Fibroblast of lung (primary cell): Measurements from ENCODE around the gene INTS11. TPM values are rescaled to one million over a fixed set of nuclear protein-coding genes. Genes with fewer than 3 reads are reported as not detected.

Experiments used
- DNase-seq, 2 donors: peaks; one replicate each; pipeline versions ENCODE4 v3.0.0 to v3.0.0-alpha.2; 2010; ENCODE audit warnings: low read depth in 2 of 2
- H2AFZ ChIP-seq: 2 replicates; pipeline ENCODE4 v1.5.1; 2012; ENCODE audit warnings: low read length, control low read depth, inconsistent platforms
- H3K27ac ChIP-seq: 2 replicates; pipeline ENCODE4 v1.5.1; 2011; ENCODE audit warnings: low read length, control low read depth; ENCODE audit not compliant: insufficient read depth
- H3K27me3 ChIP-seq: 2 replicates; pipeline ENCODE4 v1.5.1; 2011; ENCODE audit warnings: mild to moderate bottlenecking, low read length; ENCODE audit not compliant: control insufficient read depth, insufficient read depth
- H3K36me3 ChIP-seq: 2 replicates; pipeline ENCODE4 v1.5.1; 2011; ENCODE audit warnings: low read length; ENCODE audit not compliant: control insufficient read depth, insufficient read depth
- H3K4me1 ChIP-seq: 2 replicates; pipeline ENCODE4 v1.5.1; 2011; ENCODE audit warnings: low read length; ENCODE audit not compliant: control insufficient read depth, insufficient read depth; ENCODE audit errors: extremely low read depth
- H3K4me2 ChIP-seq: 2 replicates; pipeline ENCODE4 v1.5.1; 2011; ENCODE audit warnings: low read length, control low read depth; ENCODE audit not compliant: insufficient read depth; ENCODE audit errors: extremely low read depth
- H3K4me3 ChIP-seq, 4 experiments: fragments of 200-600 bp in 1 of 4; sonication (generic) in 1 of 4; replicated peaks in 1 of 4; 2 replicates each; pipeline ENCODE4 v1.5.1; 2011 to 2016; ENCODE audit warnings: low read length in 4 of 4, low read depth in 3 of 4, mild to moderate bottlenecking in 3 of 4, control low read depth in 2 of 4, inconsistent platforms in 1 of 4, mixed read lengths in 1 of 4; ENCODE audit not compliant: insufficient read depth in 1 of 4; ENCODE audit errors: control extremely low read depth in 1 of 4
- H3K79me2 ChIP-seq: 2 replicates; pipeline ENCODE4 v1.5.1; 2012; ENCODE audit warnings: mild to moderate bottlenecking, low read length, inconsistent platforms; ENCODE audit not compliant: control insufficient read depth, insufficient read depth
- H3K9ac ChIP-seq: 2 replicates; pipeline ENCODE4 v1.5.1; 2011; ENCODE audit warnings: mild to moderate bottlenecking, low read length, control low read depth; ENCODE audit not compliant: insufficient read depth
- H3K9me3 ChIP-seq: 2 replicates; pipeline ENCODE4 v1.5.1; 2012; ENCODE audit warnings: low read depth, low read length; ENCODE audit not compliant: control insufficient read depth, insufficient read depth
- H4K20me1 ChIP-seq: 2 replicates; pipeline ENCODE4 v1.5.1; 2011; ENCODE audit warnings: low read length; ENCODE audit not compliant: control insufficient read depth, insufficient read depth; ENCODE audit errors: extremely low read depth
- EZH2 ChIP-seq: IDR thresholded peaks from 2 replicates; pipeline ENCODE4 v1.5.1; 2012; ENCODE audit warnings: low read length, control low read depth, mild to moderate bottlenecking; ENCODE audit errors: missing control alignments
- polyA plus RNA-seq, 2 donors: library from polyadenylated mRNA; depleted of rRNA in 1 of 2; stranded (reverse) in 1 of 2; unstranded in 1 of 2; fragments of >200 nt; gene quantifications; 2 replicates each; pipeline ENCODE4 v1.2.1, GENCODE V29; 2011 to 2012; ENCODE audit warnings: missing spikeins in 1 of 2
- total RNA-seq: library from RNA; depleted of rRNA; stranded (reverse); fragments of >200 nt; gene quantifications from 2 replicates; pipeline ENCODE4 v1.2.1, GENCODE V29; 2014
- TF ChIP-seq, protein P1 (sequence below), 2 donors: IDR thresholded peaks in 1 of 2; conservative IDR thresholded peaks in 1 of 2; 1 replicate in 1 of 2; 2 replicates in 1 of 2; pipeline ENCODE4 v1.5.1; 2011 to 2012; ENCODE audit warnings: low read length in 2 of 2, control low read depth in 1 of 2, inconsistent platforms in 1 of 2, low read depth in 1 of 2, mild to moderate bottlenecking in 1 of 2

INTS11 gene
- total and polyA plus RNA-seq, 2 donors (not counting 1 experiment from before 2014, with no cell fraction given), result 44.1 to 69.2 TPM

DNA sequence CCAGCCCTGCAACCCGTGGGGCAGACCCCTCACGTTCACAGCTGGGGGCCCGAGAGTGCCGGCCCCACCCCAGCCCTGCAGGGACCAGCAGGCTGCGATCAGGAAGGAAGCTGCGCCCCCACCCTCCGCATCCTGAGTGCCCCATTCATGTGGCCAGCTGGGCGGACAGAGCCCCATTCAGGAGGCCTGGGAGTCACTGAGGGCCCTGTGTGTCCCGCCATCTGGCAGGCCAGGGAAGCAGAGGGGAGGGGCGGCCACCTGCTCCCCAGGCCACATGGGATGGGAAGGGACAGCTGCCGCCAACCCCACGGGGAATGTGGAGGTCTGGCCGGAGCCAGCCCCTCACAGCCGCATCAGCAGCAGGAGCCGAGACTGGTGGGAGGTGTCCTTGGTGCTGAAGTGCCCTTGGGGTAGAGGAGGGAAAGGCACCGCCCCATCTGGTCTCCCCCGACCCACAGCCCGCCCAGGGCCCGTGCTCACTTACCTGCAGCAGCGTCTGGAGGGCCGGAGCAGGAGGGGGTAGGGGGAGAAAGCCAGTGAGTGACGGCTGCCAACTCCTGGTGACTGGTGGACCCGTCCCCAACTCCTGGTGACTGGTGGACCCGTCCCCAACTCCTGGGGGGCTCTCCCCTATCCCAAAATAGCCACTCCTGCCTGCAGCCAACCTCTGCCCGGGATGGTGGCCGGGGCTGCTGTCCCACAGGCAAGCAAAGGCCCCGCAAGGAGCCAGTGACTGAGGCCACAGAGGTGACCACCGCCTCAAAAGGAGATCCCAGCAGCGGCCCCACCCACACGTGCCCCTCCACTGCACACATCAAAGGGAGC is 25.4 kb downstream of the INTS11 start:
- no peak overlapping the region for H3K4me2 ChIP-seq
- no peak overlapping the region for H3K27ac ChIP-seq
- peaks cover 38% of the 10 kb centered on the region for H3K36me3 ChIP-seq
- no peak overlapping the region for H2AFZ ChIP-seq
- H3K9me3 ChIP-seq, result no peaks in the 10 kb centered on the region
- TF ChIP-seq, protein P1, sequence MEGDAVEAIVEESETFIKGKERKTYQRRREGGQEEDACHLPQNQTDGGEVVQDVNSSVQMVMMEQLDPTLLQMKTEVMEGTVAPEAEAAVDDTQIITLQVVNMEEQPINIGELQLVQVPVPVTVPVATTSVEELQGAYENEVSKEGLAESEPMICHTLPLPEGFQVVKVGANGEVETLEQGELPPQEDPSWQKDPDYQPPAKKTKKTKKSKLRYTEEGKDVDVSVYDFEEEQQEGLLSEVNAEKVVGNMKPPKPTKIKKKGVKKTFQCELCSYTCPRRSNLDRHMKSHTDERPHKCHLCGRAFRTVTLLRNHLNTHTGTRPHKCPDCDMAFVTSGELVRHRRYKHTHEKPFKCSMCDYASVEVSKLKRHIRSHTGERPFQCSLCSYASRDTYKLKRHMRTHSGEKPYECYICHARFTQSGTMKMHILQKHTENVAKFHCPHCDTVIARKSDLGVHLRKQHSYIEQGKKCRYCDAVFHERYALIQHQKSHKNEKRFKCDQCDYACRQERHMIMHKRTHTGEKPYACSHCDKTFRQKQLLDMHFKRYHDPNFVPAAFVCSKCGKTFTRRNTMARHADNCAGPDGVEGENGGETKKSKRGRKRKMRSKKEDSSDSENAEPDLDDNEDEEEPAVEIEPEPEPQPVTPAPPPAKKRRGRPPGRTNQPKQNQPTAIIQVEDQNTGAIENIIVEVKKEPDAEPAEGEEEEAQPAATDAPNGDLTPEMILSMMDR (conservative IDR thresholded peaks at IDR 0.05 in 1 of 2, IDR thresholded peaks at IDR 0.05 in 1 of 2; ENCODE audit: low read depth in 1 of 2, low read length in 2 of 2), result no peak
- TF ChIP-seq EZH2, result no peak
- H4K20me1 ChIP-seq, result no peaks in the 10 kb centered on the region
- no peaks in the 10 kb centered on the region for H3K27me3 ChIP-seq
- peaks cover 2% of the 10 kb centered on the region for H3K4me1 ChIP-seq
- no peak overlapping the region for H3K9ac ChIP-seq
- H3K79me2 ChIP-seq, result peaks cover 12% of the 10 kb centered on the region
- H3K4me3 ChIP-seq, result no peak overlapping the region
- no peak for DNase-seq

DNA sequence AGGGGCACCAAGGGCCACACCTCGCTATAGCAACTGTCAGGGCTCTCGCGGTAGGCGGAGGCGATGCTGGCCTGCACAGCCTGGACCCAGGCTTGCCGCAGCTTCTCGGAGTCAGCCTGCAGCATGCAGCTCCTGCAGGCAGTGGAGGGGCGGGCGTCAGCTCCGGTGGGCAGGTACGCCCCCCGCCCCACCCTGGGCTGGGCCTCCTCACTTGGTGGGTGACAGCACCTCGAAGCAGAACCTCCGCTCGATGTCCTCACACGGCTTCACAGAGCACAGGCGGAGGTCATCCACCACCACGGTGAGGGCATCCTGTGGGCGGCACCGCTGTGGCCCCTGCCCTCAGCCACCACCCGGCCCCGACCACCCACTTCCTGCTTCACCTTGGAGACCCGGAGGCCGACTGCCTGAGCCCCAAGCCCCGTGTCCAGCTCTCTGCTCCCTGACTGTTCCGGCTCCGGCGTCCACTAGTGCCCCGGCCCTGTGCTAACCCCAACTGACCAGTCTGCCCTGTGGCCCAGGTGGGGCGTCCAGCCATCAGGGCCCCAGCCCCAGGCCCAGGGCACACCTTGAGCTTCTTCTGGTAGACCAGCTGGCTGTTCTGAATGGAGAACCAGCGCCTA is 26.5 kb downstream of the INTS11 start:
- no peaks in the 10 kb centered on the region for H3K27me3 ChIP-seq
- TF ChIP-seq, protein P1 (conservative IDR thresholded peaks at IDR 0.05 in 1 of 2, IDR thresholded peaks at IDR 0.05 in 1 of 2; ENCODE audit: low read depth in 1 of 2, low read length in 2 of 2), result no peak
- TF ChIP-seq EZH2, result no peak
- H3K9ac ChIP-seq, result no peak overlapping the region
- H4K20me1 ChIP-seq, result no peaks in the 10 kb centered on the region
- H3K27ac ChIP-seq, result no peak overlapping the region
- H3K36me3 ChIP-seq, result peaks cover 39% of the 10 kb centered on the region
- no peak overlapping the region for H3K4me2 ChIP-seq
- DNase-seq, result no peak
- H2AFZ ChIP-seq, result no peak overlapping the region
- H3K9me3 ChIP-seq, result no peaks in the 10 kb centered on the region
- no peak overlapping the region for H3K4me3 ChIP-seq
- no peaks in the 10 kb centered on the region for H3K4me1 ChIP-seq
- H3K79me2 ChIP-seq, result peaks cover under 1% of the 10 kb centered on the region

DNA sequence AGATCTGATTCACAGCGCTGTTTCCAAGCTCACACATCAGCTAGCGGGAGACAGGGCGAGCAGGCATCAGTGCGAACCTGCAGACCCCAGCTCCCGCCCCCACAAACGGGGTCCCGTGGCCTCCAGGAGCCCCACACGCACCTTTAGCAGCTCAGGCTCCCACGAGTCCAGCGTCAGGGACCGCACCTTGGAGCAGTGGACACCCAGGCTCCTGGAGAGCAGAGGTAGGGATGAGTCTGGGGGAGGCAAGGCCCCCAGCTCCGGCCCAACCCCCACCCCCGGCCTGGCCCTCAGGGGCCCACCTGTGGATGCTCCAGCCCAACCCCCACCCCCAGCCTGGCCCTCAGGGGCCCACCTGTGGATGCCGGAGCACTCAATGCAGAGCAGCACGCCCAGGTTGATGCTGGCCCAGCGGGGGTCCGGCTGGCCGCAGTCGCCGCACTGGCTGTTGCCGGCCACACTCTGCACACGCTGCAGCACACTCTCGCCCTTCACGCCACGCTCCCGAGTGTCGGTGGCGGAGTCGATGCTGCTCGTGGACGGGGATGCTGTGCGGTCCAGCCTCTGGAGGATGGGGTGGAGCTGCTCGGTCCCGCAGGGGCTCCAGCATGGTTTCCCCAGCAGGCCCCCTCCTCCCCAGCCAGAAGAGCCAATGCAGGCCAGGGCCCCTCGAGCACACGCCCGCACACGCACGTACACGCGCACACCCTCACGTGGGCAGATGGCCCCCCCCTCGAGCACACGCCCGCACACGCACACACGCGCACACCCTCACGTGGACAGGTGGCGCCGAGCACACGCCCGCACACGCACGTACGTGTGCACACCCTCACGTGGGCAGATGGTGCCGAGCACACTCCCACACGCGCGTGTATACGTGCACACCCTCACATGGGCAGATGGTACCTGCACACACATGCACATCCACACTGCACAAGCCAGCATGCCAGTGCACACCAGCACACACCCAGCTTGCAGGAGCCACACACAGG is 28.1 kb downstream of the INTS11 start:
- Histone ChIP-seq H3K79me2 (no peaks in the 10 kb centered on the region), H3K27ac (no peak overlapping the region), H3K27me3 (no peaks in the 10 kb centered on the region), H2AFZ (no peak overlapping the region), H3K4me3 (no peak overlapping the region), H4K20me1 (no peaks in the 10 kb centered on the region), H3K4me1 (no peaks in the 10 kb centered on the region), H3K4me2 (no peak overlapping the region), H3K9ac (no peak overlapping the region), H3K9me3 (no peaks in the 10 kb centered on the region), H3K36me3 (peaks cover 36% of the 10 kb centered on the region)
- no peak for DNase-seq
- TF ChIP-seq, protein P1 (conservative IDR thresholded peaks at IDR 0.05 in 1 of 2, IDR thresholded peaks at IDR 0.05 in 1 of 2; ENCODE audit: low read depth in 1 of 2, low read length in 2 of 2), result no peak
- TF ChIP-seq EZH2, result no peak
